NCI-H460 (cell line): ENCODE results near the gene THADA. TPM values are rescaled to one million over a fixed set of nuclear protein-coding genes. Genes with fewer than 3 reads are reported as not detected.

ENCODE experiments used
- DNase-seq: peaks from one replicate; pipeline ENCODE4 v3.0.0-alpha.2; 2016; ENCODE audit warnings: low read depth; ENCODE audit errors: extremely low read depth
- small RNA-seq, 2 experiments: library from RNA; depleted of rRNA; stranded (forward); fragments of <200 nt; gene quantifications; one replicate each; pipeline ENCODE3, GENCODE V24; 2014
- total RNA-seq: library from RNA; depleted of rRNA; stranded (reverse); fragments of >200 nt; shearing (Covaris generic); gene quantifications from 2 replicates; pipeline ENCODE4 v1.2.3, GENCODE V29; 2014; rRNA removed

THADA gene
- total RNA-seq, 1 experiment from 2014 or later = 27.9 TPM

DNA sequence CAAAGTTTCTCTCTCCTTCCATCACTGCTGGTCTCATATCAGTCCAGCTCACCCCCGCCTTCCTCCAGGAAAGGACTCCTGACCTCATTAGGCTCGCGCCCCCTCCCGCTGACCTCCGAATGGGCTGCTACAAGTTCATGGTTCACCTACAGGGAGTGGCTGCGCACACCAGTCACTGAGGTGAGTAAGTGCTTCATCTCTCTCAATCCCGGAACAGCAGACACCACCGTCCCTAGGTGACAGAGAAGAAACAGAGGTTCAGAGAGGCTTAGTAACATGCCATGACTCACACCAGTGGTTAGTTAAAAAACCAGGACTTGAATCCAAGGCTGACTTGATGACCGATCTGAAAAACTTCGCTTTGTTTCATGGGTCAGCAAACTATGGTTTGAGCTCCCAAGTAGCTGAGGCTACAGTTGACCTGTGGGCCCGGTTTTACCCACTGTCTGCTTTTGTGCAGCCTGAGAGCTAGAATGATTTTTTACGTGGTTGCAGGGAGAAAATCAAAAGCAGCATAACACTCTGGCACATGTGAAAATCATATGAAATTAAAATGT lies 411.4 kb downstream of the THADA start:
- DNase-seq = no peak

DNA sequence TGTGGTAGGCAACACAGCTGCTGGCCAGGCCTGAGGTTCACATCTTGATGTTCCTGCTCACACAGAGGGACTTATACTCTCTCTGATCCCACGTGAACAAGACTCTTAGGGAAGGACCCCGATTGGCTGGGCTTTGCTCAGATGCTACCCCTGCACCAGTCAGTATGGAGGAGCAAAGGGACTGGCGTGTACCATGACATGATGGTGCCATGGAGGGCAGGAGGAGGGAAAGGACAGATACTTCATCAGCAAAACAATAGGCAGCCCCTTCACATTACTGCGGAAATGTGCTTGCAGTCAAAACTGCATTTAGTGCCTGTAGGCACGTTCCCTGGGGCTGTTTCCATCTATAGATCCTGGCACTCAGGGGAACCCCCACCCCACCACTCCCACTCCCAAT lies 412.1 kb downstream of the THADA start:
- no peak for DNase-seq

DNA sequence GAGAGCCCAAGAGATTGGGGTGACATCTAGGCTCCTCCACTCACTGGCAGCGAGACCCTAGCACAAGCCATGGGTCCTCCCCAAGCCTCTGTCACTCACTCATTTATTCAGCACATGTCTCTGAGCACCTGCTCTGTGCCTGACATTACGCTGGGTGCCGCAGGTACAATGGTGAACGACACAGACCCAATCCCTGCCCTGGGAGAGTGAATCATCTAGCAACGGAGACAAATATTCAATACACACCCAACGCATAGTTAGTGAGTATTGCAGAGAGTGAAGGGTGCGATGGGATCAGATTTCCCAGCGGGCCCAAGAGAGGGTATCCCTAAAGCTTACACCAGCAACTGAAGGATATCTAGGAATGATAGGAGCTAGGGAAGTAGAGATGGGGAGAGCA lies 414.9 kb downstream of the THADA start:
- DNase-seq = no peak

Small RNA genes lying within 50 kb of the gene (small RNA-seq; reads per million reads assigned to genes)
- gene RF00019 = 0 reads per million in 2 experiments
- gene RN7SL531P = 0 reads per million in 2 experiments
- 0 reads per million in 2 experiments for gene RNU6-958P

Other genes starting within 250 kb of the THADA start
- 1.8 and 2.1 TPM in 2 replicates for gene PLEKHH2, start 41.2 kb upstream of the THADA start, total RNA-seq
- gene C1GALT1C1L, start 80.4 kb upstream of the THADA start, total RNA-seq = 1.3 and 2.0 TPM in 2 replicates
- gene DYNC2LI1, start 178.0 kb upstream of the THADA start, total RNA-seq = 35.0 and 40.4 TPM in 2 replicates
- not detected in 2 replicates for gene ABCG5, start 242.8 kb upstream of the THADA start, total RNA-seq
- not detected in 2 replicates for gene ABCG8, start 242.9 kb upstream of the THADA start, total RNA-seq